ENCODE measurements around the gene RLF. TPM values are rescaled to one million over a fixed set of nuclear protein-coding genes. Genes with fewer than 3 reads are reported as not detected.

Gene RLF
- total and polyA plus RNA-seq, 9 of the 15 experiments (the other 6 are each of a cell fraction or from before 2014, with no cell fraction given): 3.6 to 35.0 (median 21.2) TPM

- no peak for FAIRE-seq
- TF ChIP-seq STAT5B (CRISPR knock-in tag; IDR thresholded peaks at IDR 0.05) (no peak), EZH2 (IDR thresholded peaks at IDR 0.05; ENCODE audit: borderline replicate concordance, low read depth, low read length) (no peak), ETS1 (conservative IDR thresholded peaks at IDR 0.05; ENCODE audit: control insufficient read depth, low read depth, low read length) (no peak), KAT2B (IDR thresholded peaks at IDR 0.05; ENCODE audit: low read depth, low read length) (no peak), MAFG (tag; conservative IDR thresholded peaks at IDR 0.05) (no peak), ZBTB5 (IDR thresholded peaks at IDR 0.05) (no peak), MAFF (IDR thresholded peaks at IDR 0.05; ENCODE audit: low read length) (no peak), REST (IDR thresholded peaks at IDR 0.05; ENCODE audit: borderline replicate concordance) (no peak), REST (CRISPR knock-in tag; IDR thresholded peaks at IDR 0.05; ENCODE audit: low read depth) (no peak), CREM (IDR thresholded peaks at IDR 0.05; ENCODE audit: low read depth) (no peak), BACH1 (tag; IDR thresholded peaks at IDR 0.05) (no peak), PHF20 (IDR thresholded peaks at IDR 0.05; ENCODE audit: partially characterized antibody) (no peak), EGR1 (conservative IDR thresholded peaks at IDR 0.05) (no peak), MTA3 (IDR thresholded peaks at IDR 0.05; ENCODE audit: borderline replicate concordance) (no peak)
These were observed 82.2 kb downstream of the RLF start for GRCh38 chr1:40243351-40243750.

More at GRCh38 chr1:40243351-40243750, 82.2 kb downstream of the RLF start:
- Histone ChIP-seq H3K9me1 (ENCODE audit: control insufficient read depth, insufficient read depth, low read length) (no peaks in the 10 kb centered on the region), H3K9me3 (replicated peaks; ENCODE audit: control insufficient read depth, insufficient read depth, low read depth, low read length) (no peaks in the 10 kb centered on the region), H3K9ac (ENCODE audit: insufficient read depth in 1 of 2, low read depth in 2 of 2, low read length in 2 of 2) (no peak overlapping the region), H3K4me3 (no peak overlapping the region), H3K4me2 (ENCODE audit: insufficient read depth, low read length) (no peak overlapping the region), H4K20me1 (replicated peaks; ENCODE audit: control insufficient read depth, insufficient read depth, low read length) (no peaks in the 10 kb centered on the region), H3K27ac (ENCODE audit: extremely low read depth, low read depth, low read length) (no peak overlapping the region), H3K79me2 (ENCODE audit: control insufficient read depth, insufficient read depth, low read length) (no peaks in the 10 kb centered on the region), H3K4me1 (replicated peaks in 1 of 2; ENCODE audit: control insufficient read depth in 2 of 2, insufficient read depth in 2 of 2, low read length in 2 of 2) (peaks cover 0 to 3% of the 10 kb centered on the region in 2 experiments; a peak in 1 of 5 replicates), H3K36me3 (ENCODE audit: control insufficient read depth, insufficient read depth, low read length) (peaks cover 12% of the 10 kb centered on the region), H3K27me3 (ENCODE audit: control insufficient read depth in 2 of 2, insufficient read depth in 2 of 2, low read length in 2 of 2) (no peaks in the 10 kb centered on the region), H2AFZ (ENCODE audit: low read depth, low read length) (no peak overlapping the region)
- in situ Hi-C loops (cut with MboI): no loop called here
- POLR2A ChIA-PET: interaction anchor here (0.5 to 2.0 kb wide), 5 partner anchors 12 to 54 kb away, joined by 3 to 8 read pairs (median 4); no protein-coding TSS in a partner anchor
- CTCF ChIA-PET (ENCODE audit: low intra/inter-chr PET ratio): no interaction called here
- DNase-seq (ENCODE audit: extremely low read depth in 1 of 4, low spot score in 3 of 4) (no peak), ATAC-seq (no peak)
- intact Hi-C loops (cut with micrococcal nuclease): no loop called here
- BruUV-seq (replicated peaks): no TSS peak
- 51% methylated on average over 2 of the region's 2 CpGs for WGBS (ENCODE audit: insufficient coverage, low coverage, missing lambda C conversion rate)
